Measurements from ENCODE around the gene LRP2.

GRCh38 chr2:169237286-169237685, 125.0 kb downstream of the LRP2 start:
- TF ChIP-seq POLR2A (IDR thresholded peaks at IDR 0.05) = no peak
- no peak for TF ChIP-seq CTCF (IDR thresholded peaks at IDR 0.05)

Data from uterus (tissue), 2 donors.